ENCODE results near the gene PCMTD2. TPM values are rescaled to one million over a fixed set of nuclear protein-coding genes. Genes with fewer than 3 reads are reported as not detected.

Gene PCMTD2
- polyA plus RNA-seq, 2 of the 4 experiments (the other 2 are of a cell fraction): 19.9 to 41.8 TPM

DNA sequence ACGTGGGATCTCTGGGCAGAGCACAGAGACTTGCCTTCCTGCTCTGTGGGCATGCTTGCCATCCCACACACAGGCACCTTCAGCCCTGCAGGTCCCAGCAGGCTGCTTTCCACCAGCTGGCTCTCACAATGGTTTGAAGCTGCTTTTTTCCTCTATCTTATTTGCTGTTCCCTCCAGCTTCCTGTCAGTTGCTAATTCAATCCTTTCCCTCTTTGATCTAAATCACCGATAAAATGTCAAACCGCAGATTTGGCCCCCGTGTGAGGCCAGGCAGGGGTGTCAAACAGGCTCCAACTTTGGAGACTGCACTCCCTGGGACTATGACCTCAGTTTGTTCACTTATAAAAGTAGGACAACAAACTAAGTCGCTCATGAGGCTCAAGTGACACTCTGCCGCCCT lies 40.6 kb upstream of the PCMTD2 start:
- WGBS (ENCODE audit: missing lambda C conversion rate): 21% methylated on average over 6 of the region's 6 CpGs

DNA sequence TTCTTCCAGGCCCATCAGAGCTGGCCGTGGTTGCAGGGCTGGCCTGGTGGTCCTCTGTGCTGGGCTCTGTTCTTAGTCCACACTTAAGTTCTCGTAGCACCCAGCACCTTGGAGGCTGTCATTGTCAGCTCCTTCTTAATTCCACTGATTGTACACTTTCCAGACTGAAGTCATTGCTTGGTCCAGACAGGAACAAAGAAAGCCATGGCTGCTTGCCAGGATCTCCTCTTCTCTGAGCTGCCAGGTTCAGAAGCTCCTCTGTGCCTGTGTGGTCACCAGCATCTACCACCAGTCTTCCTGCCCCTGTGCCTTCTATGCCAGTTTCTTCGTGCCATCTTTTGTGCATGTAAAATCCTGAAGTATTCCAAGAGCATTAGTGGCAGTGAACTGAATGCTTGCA lies 39.5 kb upstream of the PCMTD2 start:
- FAIRE-seq: no peak
- ATAC-seq: no peak
- Histone ChIP-seq H3K4me2 (no peak overlapping the region), H3K4me3 (no peak overlapping the region), H3K9me3 (no peaks in the 10 kb centered on the region), H3K27ac (no peak overlapping the region), H3K4me1 (no peaks in the 10 kb centered on the region)
- POLR2A ChIA-PET: no interaction called here
- no peak for DNase-seq (ENCODE audit: low read depth in 1 of 2, low spot score in 1 of 2)
- 37% methylated on average over 3 of the region's 3 CpGs for WGBS (ENCODE audit: missing lambda C conversion rate)
- CTCF ChIA-PET: no interaction called here
- TF ChIP-seq, protein P1, sequence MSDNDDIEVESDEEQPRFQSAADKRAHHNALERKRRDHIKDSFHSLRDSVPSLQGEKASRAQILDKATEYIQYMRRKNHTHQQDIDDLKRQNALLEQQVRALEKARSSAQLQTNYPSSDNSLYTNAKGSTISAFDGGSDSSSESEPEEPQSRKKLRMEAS (IDR thresholded peaks at IDR 0.05): no peak
- TF ChIP-seq MAFK (IDR thresholded peaks at IDR 0.05; ENCODE audit: partially characterized antibody) (no peak), EP300 (IDR thresholded peaks at IDR 0.05) (no peak), RAD21 (conservative IDR thresholded peaks at IDR 0.05 in 1 of 2, IDR thresholded peaks at IDR 0.05 in 1 of 2) (no peak), HES2 (IDR thresholded peaks at IDR 0.05) (no peak), HOXB13 (CRISPR knock-in tag; IDR thresholded peaks at IDR 0.05; ENCODE audit: low read depth) (no peak), SREBF2 (IDR thresholded peaks at IDR 0.05) (no peak), MYC (IDR thresholded peaks at IDR 0.05; ENCODE audit: borderline replicate concordance, low read length) (no peak), NPAS2 (CRISPR knock-in tag; IDR thresholded peaks at IDR 0.05; ENCODE audit: borderline replicate concordance) (no peak), TP53 (CRISPR knock-in tag; IDR thresholded peaks at IDR 0.05) (no peak)

More for the DNA sequence above, 40.6 kb upstream of the PCMTD2 start:
- Histone ChIP-seq H3K4me1 (no peaks in the 10 kb centered on the region), H3K9me3 (no peaks in the 10 kb centered on the region), H3K27ac (no peak overlapping the region), H3K4me3 (no peak overlapping the region), H3K4me2 (no peak overlapping the region)
- ATAC-seq (no peak), DNase-seq (ENCODE audit: low read depth in 1 of 2, low spot score in 1 of 2) (no peak), FAIRE-seq (no peak)
- CTCF ChIA-PET: interaction anchor here (1.4 kb wide), 1 partner anchor 9 kb away, joined by 4 read pairs; no protein-coding TSS in a partner anchor
- POLR2A ChIA-PET: no interaction called here
- no peak for TF ChIP-seq RARB (CRISPR knock-in tag; IDR thresholded peaks at IDR 0.05)
- TF ChIP-seq, protein P2, sequence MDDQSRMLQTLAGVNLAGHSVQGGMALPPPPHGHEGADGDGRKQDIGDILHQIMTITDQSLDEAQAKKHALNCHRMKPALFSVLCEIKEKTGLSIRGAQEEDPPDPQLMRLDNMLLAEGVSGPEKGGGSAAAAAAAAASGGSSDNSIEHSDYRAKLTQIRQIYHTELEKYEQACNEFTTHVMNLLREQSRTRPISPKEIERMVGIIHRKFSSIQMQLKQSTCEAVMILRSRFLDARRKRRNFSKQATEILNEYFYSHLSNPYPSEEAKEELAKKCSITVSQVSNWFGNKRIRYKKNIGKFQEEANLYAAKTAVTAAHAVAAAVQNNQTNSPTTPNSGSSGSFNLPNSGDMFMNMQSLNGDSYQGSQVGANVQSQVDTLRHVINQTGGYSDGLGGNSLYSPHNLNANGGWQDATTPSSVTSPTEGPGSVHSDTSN (IDR thresholded peaks at IDR 0.05): no peak
- no peak for TF ChIP-seq NR3C1 (IDR thresholded peaks at IDR 0.05)

DNA sequence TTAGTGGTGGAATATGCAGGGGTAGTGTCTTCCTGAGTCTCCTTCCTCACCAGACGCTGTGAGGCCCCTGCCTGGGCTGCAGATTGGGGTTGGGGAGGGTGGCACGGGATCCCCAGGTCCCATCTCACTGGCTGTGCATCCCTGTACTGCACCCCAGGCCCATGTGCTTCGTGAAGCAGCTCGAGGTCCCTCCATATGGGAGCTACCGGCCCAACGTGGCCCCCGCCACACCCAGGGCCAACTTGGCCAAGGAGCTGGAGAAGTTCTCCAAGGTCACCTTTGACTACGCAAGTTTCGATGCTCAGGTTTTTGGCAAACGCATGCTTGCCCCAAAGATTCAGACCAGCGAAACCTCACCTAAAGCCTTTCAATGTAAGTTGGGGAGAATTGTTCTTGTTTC lies 38.6 kb upstream of the PCMTD2 start:
- CTCF ChIA-PET: no interaction called here
- no peak for ATAC-seq
- Histone ChIP-seq H3K4me3 (no peak overlapping the region), H3K9me3 (no peaks in the 10 kb centered on the region), H3K4me2 (no peak overlapping the region), H3K27ac (no peak overlapping the region), H3K4me1 (no peaks in the 10 kb centered on the region)
- WGBS (ENCODE audit: missing lambda C conversion rate): 59% methylated on average over 11 of the region's 11 CpGs
- POLR2A ChIA-PET: no interaction called here
- DNase-seq (ENCODE audit: low read depth in 1 of 2, low spot score in 1 of 2): no peak
- FAIRE-seq: no peak
- no peak for TF ChIP-seq USF2 (IDR thresholded peaks at IDR 0.05)
- TF ChIP-seq NFE2L2 (conservative IDR thresholded peaks at IDR 0.05; ENCODE audit: low read length): no peak
- TF ChIP-seq EP300 (IDR thresholded peaks at IDR 0.05): no peak
- TF ChIP-seq HMGXB4 (CRISPR knock-in tag; IDR thresholded peaks at IDR 0.05; ENCODE audit: borderline replicate concordance): no peak
- no peak for TF ChIP-seq POLR2AphosphoS2 (conservative IDR thresholded peaks at IDR 0.05; ENCODE audit: low read length)
- TF ChIP-seq, protein P2 (IDR thresholded peaks at IDR 0.05): no peak
- TF ChIP-seq CBX2 (IDR thresholded peaks at IDR 0.05; ENCODE audit: borderline replicate concordance, low read depth): no peak
- no peak for TF ChIP-seq KDM1A (IDR thresholded peaks at IDR 0.05; ENCODE audit: low read depth)
- no peak for TF ChIP-seq HOXB13 (CRISPR knock-in tag; IDR thresholded peaks at IDR 0.05; ENCODE audit: low read depth)
- no peak for TF ChIP-seq GATA3 (IDR thresholded peaks at IDR 0.05; ENCODE audit: borderline replicate concordance)
- no peak for TF ChIP-seq CEBPB (IDR thresholded peaks at IDR 0.05)
- TF ChIP-seq TFCP2L1 (CRISPR knock-in tag; IDR thresholded peaks at IDR 0.05): no peak
- TF ChIP-seq, protein P3, sequence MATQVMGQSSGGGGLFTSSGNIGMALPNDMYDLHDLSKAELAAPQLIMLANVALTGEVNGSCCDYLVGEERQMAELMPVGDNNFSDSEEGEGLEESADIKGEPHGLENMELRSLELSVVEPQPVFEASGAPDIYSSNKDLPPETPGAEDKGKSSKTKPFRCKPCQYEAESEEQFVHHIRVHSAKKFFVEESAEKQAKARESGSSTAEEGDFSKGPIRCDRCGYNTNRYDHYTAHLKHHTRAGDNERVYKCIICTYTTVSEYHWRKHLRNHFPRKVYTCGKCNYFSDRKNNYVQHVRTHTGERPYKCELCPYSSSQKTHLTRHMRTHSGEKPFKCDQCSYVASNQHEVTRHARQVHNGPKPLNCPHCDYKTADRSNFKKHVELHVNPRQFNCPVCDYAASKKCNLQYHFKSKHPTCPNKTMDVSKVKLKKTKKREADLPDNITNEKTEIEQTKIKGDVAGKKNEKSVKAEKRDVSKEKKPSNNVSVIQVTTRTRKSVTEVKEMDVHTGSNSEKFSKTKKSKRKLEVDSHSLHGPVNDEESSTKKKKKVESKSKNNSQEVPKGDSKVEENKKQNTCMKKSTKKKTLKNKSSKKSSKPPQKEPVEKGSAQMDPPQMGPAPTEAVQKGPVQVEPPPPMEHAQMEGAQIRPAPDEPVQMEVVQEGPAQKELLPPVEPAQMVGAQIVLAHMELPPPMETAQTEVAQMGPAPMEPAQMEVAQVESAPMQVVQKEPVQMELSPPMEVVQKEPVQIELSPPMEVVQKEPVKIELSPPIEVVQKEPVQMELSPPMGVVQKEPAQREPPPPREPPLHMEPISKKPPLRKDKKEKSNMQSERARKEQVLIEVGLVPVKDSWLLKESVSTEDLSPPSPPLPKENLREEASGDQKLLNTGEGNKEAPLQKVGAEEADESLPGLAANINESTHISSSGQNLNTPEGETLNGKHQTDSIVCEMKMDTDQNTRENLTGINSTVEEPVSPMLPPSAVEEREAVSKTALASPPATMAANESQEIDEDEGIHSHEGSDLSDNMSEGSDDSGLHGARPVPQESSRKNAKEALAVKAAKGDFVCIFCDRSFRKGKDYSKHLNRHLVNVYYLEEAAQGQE (IDR thresholded peaks at IDR 0.05): no peak
- no peak for TF ChIP-seq SREBF2 (IDR thresholded peaks at IDR 0.05)
- TF ChIP-seq RAD21 (conservative IDR thresholded peaks at IDR 0.05 in 1 of 2, IDR thresholded peaks at IDR 0.05 in 1 of 2): no peak
- TF ChIP-seq KDM5A (IDR thresholded peaks at IDR 0.05): no peak
- no peak for TF ChIP-seq POLR2A (IDR thresholded peaks at IDR 0.05; ENCODE audit: low read length)
- TF ChIP-seq, protein P1 (IDR thresholded peaks at IDR 0.05): no peak
